HL-60 (cell line): ENCODE measurements around the gene INPP5B.

Source experiments
- CTCF ChIP-seq: IDR thresholded peaks from one replicate; pipeline ENCODE4 v1.5.1; 2011; ENCODE audit warnings: low read length, control low read depth, inconsistent platforms; ENCODE audit not compliant: insufficient read depth
- GABPA ChIP-seq: IDR thresholded peaks from 2 replicates; pipeline ENCODE4 v1.6.1; 2012; ENCODE audit warnings: low read depth
- POLR2AphosphoS5 ChIP-seq: IDR thresholded peaks from 2 replicates; pipeline ENCODE4 v1.6.1; 2012; ENCODE audit warnings: low read depth
- REST ChIP-seq: IDR thresholded peaks from 2 replicates; pipeline ENCODE4 v1.6.1; 2012; ENCODE audit warnings: low read depth; ENCODE audit not compliant: insufficient replicate concordance
- SPI1 ChIP-seq: IDR thresholded peaks from 2 replicates; pipeline ENCODE4 v1.6.1; 2012; ENCODE audit warnings: low read depth, mild to moderate bottlenecking, borderline replicate concordance

GRCh38 chr1:37866491-37866890 lies 80.4 kb downstream of the INPP5B start:
- no peak for TF ChIP-seq CTCF
- no peak for TF ChIP-seq SPI1
- no peak for TF ChIP-seq GABPA
- TF ChIP-seq REST = no peak
- TF ChIP-seq POLR2AphosphoS5 = no peak
